Nephron progenitor cell (in vitro differentiated cells): Measurements from ENCODE around the gene TRIP10.
"Not testable (repeated sequence)": the region's sequence is repeated elsewhere in the genome, so short reads cannot be mapped to it uniquely, and the experiment has no call there.

Source experiments
- DNase-seq: peaks from one replicate; pipeline ENCODE4 v3.0.0; 2021
- H3K27ac Mint-ChIP-seq: 2 replicates; pipeline ENCODE4 v1.8.0; 2021; ENCODE audit warnings: mild to moderate bottlenecking, moderate library complexity, mixed read lengths
- H3K27me3 Mint-ChIP-seq: 2 replicates; pipeline ENCODE4 v1.8.0; 2021; ENCODE audit warnings: mild to moderate bottlenecking, low read depth, mixed read lengths; ENCODE audit not compliant: poor library complexity
- H3K36me3 Mint-ChIP-seq: 2 replicates; pipeline ENCODE4 v1.8.0; 2021; ENCODE audit warnings: low read depth, mixed read lengths
- H3K4me1 Mint-ChIP-seq: 2 replicates; pipeline ENCODE4 v1.8.0; 2021; ENCODE audit warnings: mixed read lengths
- H3K4me3 Mint-ChIP-seq: 2 replicates; pipeline ENCODE4 v1.8.0; 2021; ENCODE audit warnings: mild to moderate bottlenecking, moderate library complexity, mixed read lengths
- H3K9me3 Mint-ChIP-seq: 2 replicates; pipeline ENCODE4 v1.8.0; 2021; ENCODE audit warnings: mild to moderate bottlenecking, moderate library complexity, mixed read lengths
- CTCF ChIP-seq: fragments of 200-600 bp; sonication (generic); IDR thresholded peaks from 2 replicates; pipeline ENCODE4 v1.5.0; 2021; ENCODE audit warnings: antibody characterized with exemption

The TRIP10 gene

DNA sequence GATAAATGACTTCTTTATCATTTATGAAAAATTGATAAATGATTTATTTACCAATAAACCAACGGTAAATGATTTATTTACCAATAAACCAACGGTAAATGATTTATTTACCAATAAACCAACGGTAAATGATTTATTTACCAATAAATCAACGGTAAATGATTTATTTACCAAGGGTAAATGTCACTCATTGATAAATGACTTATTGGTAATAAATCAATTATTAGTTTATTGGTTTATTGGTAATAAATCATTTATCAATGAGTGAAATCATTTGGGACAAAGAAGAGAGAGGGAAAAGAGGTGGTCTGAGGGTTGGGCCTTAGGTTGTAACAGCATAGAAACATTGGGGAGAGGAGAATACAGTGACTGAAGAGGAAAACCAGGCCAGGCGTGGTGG, 54.5 kb downstream of the TRIP10 start:
- Mint-ChIP-seq H3K27me3 (peaks cover 7% of the 10 kb centered on the region), H3K4me3 (no peak overlapping the region), H3K4me1 (no peaks in the 10 kb centered on the region), H3K27ac (no peak overlapping the region), H3K36me3 (no peaks in the 10 kb centered on the region), H3K9me3 (peaks cover 76% of the 10 kb centered on the region)
- no peak for TF ChIP-seq CTCF
- no peak for DNase-seq

GRCh38 chr19:6794686-6795431, 55.4 kb downstream of the TRIP10 start:
- no peak for DNase-seq
- TF ChIP-seq CTCF: no peak
- Mint-ChIP-seq H3K4me1 (no peaks in the 10 kb centered on the region), H3K27ac (no peak overlapping the region), H3K9me3 (peaks cover 74% of the 10 kb centered on the region), H3K4me3 (no peak overlapping the region), H3K36me3 (no peaks in the 10 kb centered on the region), H3K27me3 (peaks cover 8% of the 10 kb centered on the region)

- TF ChIP-seq CTCF: no peak
- no peak for DNase-seq
- Mint-ChIP-seq H3K9me3 (peaks cover 71% of the 10 kb centered on the region), H3K27me3 (peaks cover 14% of the 10 kb centered on the region), H3K4me1 (no peaks in the 10 kb centered on the region), H3K4me3 (no peak overlapping the region), H3K27ac (no peak overlapping the region), H3K36me3 (no peaks in the 10 kb centered on the region)
Observed at GRCh38 chr19:6796278-6796677, 56.8 kb downstream of the TRIP10 start.

DNA sequence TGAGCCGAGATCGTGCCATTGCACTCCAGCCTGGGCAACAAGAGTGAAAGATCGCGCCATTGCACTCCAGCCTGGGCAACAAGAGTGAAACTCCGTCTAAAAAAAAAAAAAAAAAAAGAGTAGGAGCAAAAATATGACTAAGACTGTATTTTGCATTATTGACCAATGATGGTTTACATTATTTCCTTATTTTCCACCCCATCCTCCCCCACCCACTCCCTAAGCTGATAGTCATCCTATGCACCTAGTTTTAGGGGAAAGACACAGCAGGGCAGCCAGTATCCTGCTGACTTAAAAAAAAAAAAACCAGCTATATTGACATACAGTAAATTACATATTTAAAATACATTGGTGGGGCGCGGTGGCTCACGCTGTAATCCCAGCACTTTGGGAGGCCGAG, 58.2 kb downstream of the TRIP10 start:
- no peak overlapping the region for H3K4me3 Mint-ChIP-seq
- no peak for TF ChIP-seq CTCF
- no peak for DNase-seq
- no peaks in the 10 kb centered on the region for H3K4me1 Mint-ChIP-seq
- H3K27me3 Mint-ChIP-seq: peaks cover 14% of the 10 kb centered on the region
- no peak overlapping the region for H3K27ac Mint-ChIP-seq
- peaks cover 65% of the 10 kb centered on the region for H3K9me3 Mint-ChIP-seq
- H3K36me3 Mint-ChIP-seq: no peaks in the 10 kb centered on the region

- DNase-seq, H3K4me1 Mint-ChIP-seq, H3K4me3 Mint-ChIP-seq, H3K36me3 Mint-ChIP-seq, H3K27ac Mint-ChIP-seq: not testable (repeated sequence)
- peaks cover 60% of the 10 kb centered on the region for H3K9me3 Mint-ChIP-seq
- peaks cover 13% of the 10 kb centered on the region for H3K27me3 Mint-ChIP-seq
Observed at GRCh38 chr19:6800160-6800790, 60.8 kb downstream of the TRIP10 start.

- DNase-seq: no peak
- Mint-ChIP-seq H3K4me3 (no peak overlapping the region), H3K27ac (no peak overlapping the region), H3K27me3 (peaks cover 13% of the 10 kb centered on the region), H3K4me1 (no peaks in the 10 kb centered on the region), H3K36me3 (no peaks in the 10 kb centered on the region), H3K9me3 (peaks cover 56% of the 10 kb centered on the region)
- no peak for TF ChIP-seq CTCF
Observed at GRCh38 chr19:6800991-6801484, 61.6 kb downstream of the TRIP10 start.
